BLaER1 treated with 17β-estradiol and CSF1 and Interleukin-3, amounts not matched to agents 10 nM and 100 nM (cell line): ENCODE data around the gene HOXD9.

Source experiments
- H3K27ac ChIP-seq, 11 experiments: shearing (Covaris generic); formaldehyde crosslinking; 2 replicates each; pipeline ENCODE4 v1.8.1; 2022
- H3K27me3 ChIP-seq, 11 experiments: shearing (Covaris generic); formaldehyde crosslinking; 2 replicates each; pipeline ENCODE4 v1.8.1; 2022
- H3K36me3 ChIP-seq, 11 experiments: shearing (Covaris generic); formaldehyde crosslinking; 2 replicates each; pipeline ENCODE4 v1.8.1; 2022
- H3K4me1 ChIP-seq, 10 experiments: shearing (Covaris generic); formaldehyde crosslinking; 2 replicates each; pipeline ENCODE4 v1.8.1; 2022
- H3K4me2 ChIP-seq, 11 experiments: shearing (Covaris generic); formaldehyde crosslinking; 2 replicates each; pipeline ENCODE4 v1.8.1; 2022
- H3K4me3 ChIP-seq, 10 experiments: shearing (Covaris generic); formaldehyde crosslinking; 2 replicates each; pipeline ENCODE4 v1.8.1; 2022
- H3K9ac ChIP-seq, 11 experiments: shearing (Covaris generic); formaldehyde crosslinking; 2 replicates each; pipeline ENCODE4 v1.8.1; 2022
- H3K9me3 ChIP-seq, 11 experiments: shearing (Covaris generic); formaldehyde crosslinking; replicated peaks in 1 of 11; 2 replicates each; pipeline ENCODE4 v1.8.1; 2022
- H4K20me1 ChIP-seq, 11 experiments: shearing (Covaris generic); formaldehyde crosslinking; 2 replicates each; pipeline ENCODE4 v1.8.1; 2022
- Cebpa-rat ChIP-seq, 11 experiments: shearing (Covaris generic); IDR thresholded peaks; 2 replicates each; pipeline ENCODE4 v1.8.1; 2022

The HOXD9 gene

DNA sequence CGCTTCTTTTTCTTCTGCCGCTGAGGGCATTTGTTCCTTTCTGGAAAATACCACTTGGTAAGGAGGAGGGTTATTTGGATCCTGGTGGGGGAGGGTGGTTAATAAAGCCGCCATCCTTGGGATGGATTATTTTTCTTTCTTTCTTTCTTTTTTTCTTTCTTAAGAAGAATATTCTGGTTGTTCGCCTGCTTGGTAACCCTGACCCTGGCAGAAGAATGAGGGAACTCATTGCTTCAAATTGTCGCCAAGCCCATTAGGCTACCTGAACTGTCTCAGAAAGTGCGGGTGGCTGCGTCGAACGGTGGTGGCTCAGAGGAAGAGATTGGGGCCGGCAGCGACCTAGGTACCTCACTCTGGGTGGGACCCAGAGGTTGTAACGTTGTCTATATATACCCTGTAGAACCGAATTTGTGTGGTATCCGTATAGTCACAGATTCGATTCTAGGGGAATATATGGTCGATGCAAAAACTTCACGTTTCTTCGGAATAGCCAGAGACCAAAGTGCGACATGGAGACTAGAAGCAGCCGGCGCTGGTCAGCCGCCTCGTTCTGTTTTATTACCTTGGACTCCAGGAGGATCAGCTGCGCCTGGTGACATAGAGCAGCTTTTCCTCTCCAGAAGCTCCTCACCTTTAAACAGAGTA is 27.5 kb downstream of the HOXD9 start:
- peaks cover 87 to 100% (median 99%) of the 10 kb centered on the region in 11 experiments for H3K27me3 ChIP-seq
- H3K27ac ChIP-seq = no peak overlapping the region
- no peaks in the 10 kb centered on the region for H3K36me3 ChIP-seq
- H4K20me1 ChIP-seq = no peaks in the 10 kb centered on the region; a peak in 2 of 22 replicates
- H3K9me3 ChIP-seq = peaks cover 35 to 61% (median 54%) of the 10 kb centered on the region in 11 experiments
- no peaks in the 10 kb centered on the region for H3K4me1 ChIP-seq
- no peak overlapping the region for H3K4me3 ChIP-seq
- no peak for TF ChIP-seq Cebpa-rat (IDR thresholded peaks at IDR 0.05)
- no peak overlapping the region for H3K9ac ChIP-seq
- H3K4me2 ChIP-seq = no peak overlapping the region

GRCh38 chr2:176150584-176151441 is 28.3 kb downstream of the HOXD9 start:
- Histone ChIP-seq H3K9ac (no peak overlapping the region), H3K9me3 (peaks cover 35 to 61% (median 56%) of the 10 kb centered on the region in 11 experiments), H3K36me3 (no peaks in the 10 kb centered on the region), H3K4me3 (no peak overlapping the region), H4K20me1 (no peaks in the 10 kb centered on the region; a peak in 2 of 22 replicates), H3K4me1 (no peaks in the 10 kb centered on the region), H3K4me2 (no peak overlapping the region), H3K27me3 (peaks cover 94 to 100% (median 99%) of the 10 kb centered on the region in 11 experiments), H3K27ac (no peak overlapping the region)
- TF ChIP-seq Cebpa-rat (IDR thresholded peaks at IDR 0.05) = no peak

- Histone ChIP-seq H3K27me3 (peaks cover 94 to 100% (median 99%) of the 10 kb centered on the region in 11 experiments), H3K4me2 (no peak within 1 kb of the TSS), H3K36me3 (no peaks in the 10 kb centered on the region), H4K20me1 (no peaks in the 10 kb centered on the region; a peak in 2 of 22 replicates), H3K4me1 (no peaks in the 10 kb centered on the region), H3K9ac (no peak within 1 kb of the TSS), H3K27ac (no peak within 1 kb of the TSS), H3K9me3 (peaks cover 38 to 67% (median 62%) of the 10 kb centered on the region in 11 experiments), H3K4me3 (no peak within 1 kb of the TSS)
- TF ChIP-seq Cebpa-rat (IDR thresholded peaks at IDR 0.05) = no peak
Measured at GRCh38 chr2:176151442-176152287, 29.1 kb downstream of the HOXD9 start, which contains the start of gene HOXD4. Gene HOXD4, plus strand, starts transcription at chr2:176151550. Its CDS starts 84 bp downstream, at chr2:176151634.

GRCh38 chr2:176152350-176153181 is 30.0 kb downstream of the HOXD9 start:
- no peaks in the 10 kb centered on the region for H3K4me1 ChIP-seq
- no peaks in the 10 kb centered on the region for H3K36me3 ChIP-seq
- H3K4me2 ChIP-seq = no peak overlapping the region
- H3K27me3 ChIP-seq = peaks cover 97 to 100% (median 100%) of the 10 kb centered on the region in 11 experiments
- no peak overlapping the region for H3K9ac ChIP-seq
- H4K20me1 ChIP-seq = no peaks in the 10 kb centered on the region; a peak in 2 of 22 replicates
- no peak for TF ChIP-seq Cebpa-rat (IDR thresholded peaks at IDR 0.05)
- no peak overlapping the region for H3K4me3 ChIP-seq
- no peak overlapping the region for H3K27ac ChIP-seq
- peaks cover 47 to 70% (median 66%) of the 10 kb centered on the region in 11 experiments for H3K9me3 ChIP-seq

DNA sequence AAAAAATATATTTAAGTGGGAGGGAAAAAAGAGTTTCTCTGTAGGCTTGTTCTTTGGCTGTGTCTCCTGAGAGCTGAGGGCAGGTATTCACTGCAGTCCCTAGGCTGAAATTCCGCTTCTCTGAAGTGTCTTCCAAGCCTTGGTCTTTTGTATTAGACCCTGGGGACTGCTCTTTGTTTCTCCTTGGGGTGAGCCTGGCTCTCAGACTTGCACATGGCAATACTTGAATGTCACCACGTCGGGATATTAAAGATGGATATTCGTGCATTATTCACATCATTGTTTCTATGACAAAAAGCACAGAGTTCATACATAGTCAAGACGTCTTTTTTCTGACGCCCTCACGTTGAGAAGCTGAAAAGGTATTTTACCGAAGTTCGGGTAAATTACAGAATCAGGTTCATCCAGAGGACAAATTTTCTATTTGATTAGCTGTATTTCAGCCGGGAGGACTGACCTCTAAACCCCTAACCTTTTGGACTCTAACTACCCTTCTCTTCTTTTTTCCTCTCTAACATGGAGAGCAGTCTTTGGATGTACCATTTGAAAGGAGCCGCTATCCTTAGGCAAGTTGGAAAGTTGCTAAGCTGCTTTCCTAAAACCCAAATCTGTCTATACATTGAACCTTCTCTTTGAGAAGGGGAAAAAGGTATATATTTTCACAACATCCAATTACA is 32.2 kb downstream of the HOXD9 start:
- Histone ChIP-seq H3K36me3 (no peaks in the 10 kb centered on the region), H3K9ac (no peak overlapping the region), H3K27me3 (peaks cover 95 to 100% (median 100%) of the 10 kb centered on the region in 11 experiments)

GRCh38 chr2:176155356-176156044 is 33.0 kb downstream of the HOXD9 start:
- TF ChIP-seq Cebpa-rat (IDR thresholded peaks at IDR 0.05) = no peak
- Histone ChIP-seq H3K27me3 (peaks cover 90 to 100% (median 100%) of the 10 kb centered on the region in 11 experiments), H3K9ac (no peak overlapping the region), H3K4me3 (no peak overlapping the region), H3K4me1 (no peaks in the 10 kb centered on the region), H4K20me1 (no peaks in the 10 kb centered on the region; a peak in 1 of 22 replicates), H3K27ac (no peak overlapping the region), H3K4me2 (no peak overlapping the region), H3K9me3 (peaks cover 42 to 67% (median 61%) of the 10 kb centered on the region in 11 experiments), H3K36me3 (no peaks in the 10 kb centered on the region)

More for the DNA sequence above, 32.2 kb downstream of the HOXD9 start:
- no peaks in the 10 kb centered on the region; a peak in 2 of 22 replicates for H4K20me1 ChIP-seq
- TF ChIP-seq Cebpa-rat (IDR thresholded peaks at IDR 0.05) = no peak
- no peak overlapping the region for H3K4me3 ChIP-seq
- H3K4me2 ChIP-seq = no peak overlapping the region
- H3K9me3 ChIP-seq = peaks cover 41 to 67% (median 61%) of the 10 kb centered on the region in 11 experiments
- H3K4me1 ChIP-seq = no peaks in the 10 kb centered on the region
- H3K27ac ChIP-seq = no peak overlapping the region

DNA sequence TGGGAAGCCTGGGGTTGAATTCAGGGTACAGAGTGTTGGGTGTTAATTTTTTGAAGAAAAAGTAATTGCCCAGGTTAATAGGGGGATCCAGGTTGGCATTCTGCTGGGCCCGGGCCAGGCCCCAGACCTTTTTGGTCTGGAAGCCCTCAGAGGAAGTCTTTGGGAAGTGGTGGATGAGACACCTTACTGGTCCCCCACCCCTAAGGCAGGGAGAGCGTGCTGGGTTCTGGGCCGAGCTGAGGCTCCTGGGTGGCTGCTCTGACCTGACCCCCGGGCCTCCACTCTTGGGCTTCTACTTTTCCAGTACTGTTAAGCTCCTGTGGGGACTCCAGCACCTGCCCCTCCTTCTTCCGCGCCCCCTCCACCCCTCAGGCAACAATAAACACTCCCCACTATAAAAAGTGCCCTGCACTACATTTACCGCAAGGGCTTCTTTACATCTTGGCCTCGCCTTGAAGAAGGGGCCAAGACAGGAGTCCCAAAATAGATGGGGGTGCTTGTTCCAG is 33.8 kb downstream of the HOXD9 start:
- no peak overlapping the region for H3K9ac ChIP-seq
- TF ChIP-seq Cebpa-rat (IDR thresholded peaks at IDR 0.05) = no peak
- H3K27ac ChIP-seq = no peak overlapping the region
- H3K9me3 ChIP-seq = peaks cover 45 to 67% (median 61%) of the 10 kb centered on the region in 11 experiments
- H3K27me3 ChIP-seq = peaks cover 82 to 100% (median 99%) of the 10 kb centered on the region in 11 experiments
- H3K4me2 ChIP-seq = no peak overlapping the region
- no peaks in the 10 kb centered on the region for H3K4me1 ChIP-seq
- no peaks in the 10 kb centered on the region for H3K36me3 ChIP-seq
- H3K4me3 ChIP-seq = no peak overlapping the region
- H4K20me1 ChIP-seq = no peaks in the 10 kb centered on the region
